ENCODE measurements around the gene DENND4B. TPM values are rescaled to one million over a fixed set of nuclear protein-coding genes. Genes with fewer than 3 reads are reported as not detected.
A peak's percentile ranks its signal among the peaks of the same experiment; 100 is the strongest.

Gene DENND4B
- polyA plus RNA-seq, 1 of the 3 experiments (the other 2 are of a cell fraction) = 29.6 TPM

- ChIA-PET POLR2A (interaction anchor here (1.1 to 4.4 kb wide), 4 partner anchors 9 to 34 kb away, joined by 3 to 32 read pairs (median 5); partner anchors contain the start of genes CREB3L4, DENND4B and GATAD2B), CTCF (interaction anchor here (1.1 to 8.6 kb wide), 5 partner anchors 10 to 163 kb away, joined by 3 to 51 read pairs (median 10); partner anchors contain the start of genes CREB3L4, DENND4B and RAB13)
- H3K4me3 ChIP-seq (ENCODE audit: low read depth in 2 of 2, low read length in 1 of 2) = peak overlapping the region; percentile 69 to 95
- no peaks in the 10 kb centered on the region for H3K27me3 ChIP-seq (ENCODE audit: insufficient read depth)
- peaks cover 75% of the 10 kb centered on the region for H3K79me2 ChIP-seq (ENCODE audit: insufficient read depth)
- peak overlapping the region; percentile 88 to 96 for H3K27ac ChIP-seq (ENCODE audit: low read depth in 2 of 2, low read length in 1 of 2)
- TF ChIP-seq ELF1 (IDR thresholded peaks at IDR 0.05) = no peak
- TF ChIP-seq MXI1 (IDR thresholded peaks at IDR 0.05; ENCODE audit: low read depth, low read length) = peak; percentile 43; the same call in 1 of the 2 replicates
- no peak for TF ChIP-seq SMC3 (IDR thresholded peaks at IDR 0.05; ENCODE audit: low read depth, low read length)
- peaks cover 5 to 53% of the 10 kb centered on the region in 2 experiments; a peak in 3 of 4 replicates for H3K4me1 ChIP-seq (ENCODE audit: control insufficient read depth in 1 of 2, insufficient read depth in 2 of 2, low read depth in 1 of 2, low read length in 1 of 2)
- H3K9ac ChIP-seq = peak overlapping the region; percentile 94
- H4K20me1 ChIP-seq (ENCODE audit: insufficient read depth) = peaks cover 41% of the 10 kb centered on the region
- H3F3A ChIP-seq (replicated peaks; ENCODE audit: insufficient read depth) = peaks cover 15% of the 10 kb centered on the region
- peaks cover 12 to 33% of the 10 kb centered on the region in 2 experiments for H3K36me3 ChIP-seq (replicated peaks in 1 of 2; ENCODE audit: control insufficient read depth in 1 of 2, insufficient read depth in 2 of 2, low read length in 1 of 2)
- H2AFZ ChIP-seq (ENCODE audit: low read depth) = no peak overlapping the region
- H3K9me2 ChIP-seq = no peaks in the 10 kb centered on the region
- no peaks in the 10 kb centered on the region for H3K9me3 ChIP-seq
- H3K4me2 ChIP-seq = peak overlapping the region; percentile 82
- DNase-seq = no peak
- 3% methylated on average over 8 of the region's 13 CpGs for WGBS (ENCODE audit: low lambda C conversion rate)
Observed at GRCh38 chr1:153957744-153958110, 11.2 kb upstream of the DENND4B start.

- Histone ChIP-seq H3K9me2 (no peaks in the 10 kb centered on the region), H2AFZ (ENCODE audit: low read depth) (no peak overlapping the region; the same call in 1 of the 2 replicates), H3K4me1 (ENCODE audit: control insufficient read depth in 1 of 2, insufficient read depth in 2 of 2, low read depth in 1 of 2, low read length in 1 of 2) (peaks cover 5 to 48% of the 10 kb centered on the region in 2 experiments; a peak in 3 of 4 replicates), H3F3A (replicated peaks; ENCODE audit: insufficient read depth) (peaks cover 15% of the 10 kb centered on the region), H3K27me3 (ENCODE audit: insufficient read depth) (no peaks in the 10 kb centered on the region), H3K27ac (ENCODE audit: low read depth in 2 of 2, low read length in 1 of 2) (peak overlapping the region; percentile 88 to 96; a peak in 3 of 4 replicates), H3K9ac (peak overlapping the region; percentile 94), H3K4me3 (ENCODE audit: low read depth in 2 of 2, low read length in 1 of 2) (peak overlapping the region; percentile 69 to 95), H3K4me2 (peak overlapping the region; percentile 82), H3K79me2 (ENCODE audit: insufficient read depth) (peaks cover 75% of the 10 kb centered on the region), H3K9me3 (no peaks in the 10 kb centered on the region), H4K20me1 (ENCODE audit: insufficient read depth) (peaks cover 41% of the 10 kb centered on the region), H3K36me3 (replicated peaks in 1 of 2; ENCODE audit: control insufficient read depth in 1 of 2, insufficient read depth in 2 of 2, low read length in 1 of 2) (peaks cover 12 to 39% of the 10 kb centered on the region in 2 experiments)
- 33% methylated on average over 6 of the region's 6 CpGs for WGBS (ENCODE audit: low lambda C conversion rate)
- no peak for DNase-seq
- ChIA-PET POLR2A (interaction anchor here (1.2 to 4.4 kb wide), 3 partner anchors 10 to 11 kb away, joined by 6 to 32 read pairs (median 6); partner anchors contain the start of genes CREB3L4 and DENND4B), CTCF (interaction anchor here (1.1 to 8.6 kb wide), 7 partner anchors 9 to 162 kb away, joined by 3 to 51 read pairs (median 4); partner anchors contain the start of genes CREB3L4, DENND4B and RAB13)
- TF ChIP-seq MXI1 (IDR thresholded peaks at IDR 0.05; ENCODE audit: low read depth, low read length) (no peak), IRF3 (IDR thresholded peaks at IDR 0.05; ENCODE audit: low read depth, low read length) (no peak), CHD2 (IDR thresholded peaks at IDR 0.05; ENCODE audit: low read length, partially characterized antibody) (no peak), CTCF (IDR thresholded peaks at IDR 0.05) (no peak), TCF12 (IDR thresholded peaks at IDR 0.05) (no peak), FOXJ3 (CRISPR knock-in tag; IDR thresholded peaks at IDR 0.05) (no peak), REST (IDR thresholded peaks at IDR 0.05; ENCODE audit: low read depth, low read length) (no peak), RFX5 (IDR thresholded peaks at IDR 0.05; ENCODE audit: low read length) (no peak), PBX3 (IDR thresholded peaks at IDR 0.05) (no peak), SIN3A (IDR thresholded peaks at IDR 0.05; ENCODE audit: borderline replicate concordance, low read depth, low read length) (no peak), YY1 (IDR thresholded peaks at IDR 0.05; ENCODE audit: low read depth) (no peak), TAF1 (IDR thresholded peaks at IDR 0.05; ENCODE audit: borderline replicate concordance, low read depth, low read length) (no peak), GABPA (IDR thresholded peaks at IDR 0.05; ENCODE audit: low read depth) (no peak), JUND (IDR thresholded peaks at IDR 0.05) (no peak), EZH2phosphoT487 (IDR thresholded peaks at IDR 0.05; ENCODE audit: borderline replicate concordance, low read depth) (no peak)
Observed at GRCh38 chr1:153956997-153957715, 10.6 kb upstream of the DENND4B start.

Measured in SK-N-SH (cell line).